Suprapubic skin (tissue), 3 donors: ENCODE data around the gene FRMPD1.

Experiments
- EP300 ChIP-seq: sonication (generic); formaldehyde crosslinking; IDR thresholded peaks from one replicate; pipeline ENCODE4 v1.6.1; 2017; ENCODE audit warnings: antibody characterized with exemption
- POLR2A ChIP-seq, 2 donors: fragments of 450-650 bp; IDR thresholded peaks; one replicate each; pipeline ENCODE4 v1.6.1; 2017; ENCODE audit warnings: antibody characterized with exemption in 2 of 2, mild to moderate bottlenecking in 2 of 2, moderate library complexity in 2 of 2
- TF ChIP-seq, protein P1 (sequence below), 2 donors: fragments of 200-600 bp in 1 of 2; fragments of 450-650 bp in 1 of 2; sonication (generic) in 1 of 2; IDR thresholded peaks; one replicate each; pipeline ENCODE4 v1.5.1; 2016 to 2019; ENCODE audit warnings: antibody characterized with exemption in 2 of 2, mild to moderate bottlenecking in 1 of 2, moderate library complexity in 1 of 2

GRCh38 chr9:37668116-37668601 is 17.4 kb downstream of the FRMPD1 start:
- TF ChIP-seq, protein P1, sequence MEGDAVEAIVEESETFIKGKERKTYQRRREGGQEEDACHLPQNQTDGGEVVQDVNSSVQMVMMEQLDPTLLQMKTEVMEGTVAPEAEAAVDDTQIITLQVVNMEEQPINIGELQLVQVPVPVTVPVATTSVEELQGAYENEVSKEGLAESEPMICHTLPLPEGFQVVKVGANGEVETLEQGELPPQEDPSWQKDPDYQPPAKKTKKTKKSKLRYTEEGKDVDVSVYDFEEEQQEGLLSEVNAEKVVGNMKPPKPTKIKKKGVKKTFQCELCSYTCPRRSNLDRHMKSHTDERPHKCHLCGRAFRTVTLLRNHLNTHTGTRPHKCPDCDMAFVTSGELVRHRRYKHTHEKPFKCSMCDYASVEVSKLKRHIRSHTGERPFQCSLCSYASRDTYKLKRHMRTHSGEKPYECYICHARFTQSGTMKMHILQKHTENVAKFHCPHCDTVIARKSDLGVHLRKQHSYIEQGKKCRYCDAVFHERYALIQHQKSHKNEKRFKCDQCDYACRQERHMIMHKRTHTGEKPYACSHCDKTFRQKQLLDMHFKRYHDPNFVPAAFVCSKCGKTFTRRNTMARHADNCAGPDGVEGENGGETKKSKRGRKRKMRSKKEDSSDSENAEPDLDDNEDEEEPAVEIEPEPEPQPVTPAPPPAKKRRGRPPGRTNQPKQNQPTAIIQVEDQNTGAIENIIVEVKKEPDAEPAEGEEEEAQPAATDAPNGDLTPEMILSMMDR (IDR thresholded peaks at IDR 0.05): no peak
- TF ChIP-seq POLR2A (IDR thresholded peaks at IDR 0.05) (no peak), EP300 (no peak)
